T-cell (primary cell): ENCODE data around the gene CDH13. TPM values are rescaled to one million over a fixed set of nuclear protein-coding genes. Genes with fewer than 3 reads are reported as not detected.

ENCODE experiments used
- ATAC-seq, 4 experiments: fragments of 200-7000 bp in 3 of 4; fragments of 150-1000 bp in 1 of 4; cut with Tn5 transposase; replicated peaks in 1 of 4; 1 replicate in 3 of 4; 2 replicates in 1 of 4; pipeline ENCODE4 v1.10.0; 2021; ENCODE audit warnings: moderate library complexity in 3 of 4, mild to moderate bottlenecking in 2 of 4, moderate number of reproducible peaks in 1 of 4
- CTCF ChIA-PET, 2 donors: fragments of 300-600 bp; sonication (Branson Sonifier 250); formaldehyde crosslinking; loops; one replicate each; lab custom pipeline; 2022; ENCODE audit warnings: antibody characterized with exemption in 2 of 2; lab: Charles Lee
- POLR2A ChIA-PET, 2 donors: fragments of 300-600 bp; sonication (Branson Sonifier 250); formaldehyde crosslinking; loops; one replicate each; lab custom pipeline; 2022; ENCODE audit warnings: antibody characterized with exemption in 2 of 2; lab: Charles Lee
- DNase-seq, 35 experiments: peaks; one replicate each; pipeline versions ENCODE4 v3.0.0 to v3.0.0-alpha.2; 2013 to 2023
- H3K27ac ChIP-seq: one replicate; pipeline ENCODE4 v1.5.1; 2013; ENCODE audit warnings: low read length
- H3K27me3 ChIP-seq, 2 experiments: replicated peaks in 1 of 2; 1 replicate in 1 of 2; 2 replicates in 1 of 2; pipeline versions ENCODE4 v1.6.1 to v1.7.0; 2013; ENCODE audit warnings: low read length in 1 of 2, mixed read lengths in 1 of 2; ENCODE audit not compliant: control insufficient read depth in 2 of 2, insufficient read depth in 2 of 2; ENCODE audit errors: extremely low read depth in 1 of 2
- H3K36me3 ChIP-seq, 2 donors: 1 replicate in 1 of 2; 2 replicates in 1 of 2; pipeline versions ENCODE4 v1.6.1 to v1.7.0; 2013; ENCODE audit warnings: low read length in 1 of 2; ENCODE audit not compliant: control insufficient read depth in 2 of 2, insufficient read depth in 1 of 2; ENCODE audit errors: extremely low read depth in 1 of 2
- H3K4me1 ChIP-seq, 2 experiments: 1 replicate in 1 of 2; 2 replicates in 1 of 2; pipeline versions ENCODE4 v1.6.1 to v1.7.0; 2013; ENCODE audit warnings: low read length in 2 of 2, mixed read lengths in 1 of 2; ENCODE audit not compliant: insufficient read depth in 2 of 2, control insufficient read depth in 1 of 2; ENCODE audit errors: extremely low read depth in 1 of 2
- H3K4me3 ChIP-seq, 2 donors: 1 replicate in 1 of 2; 2 replicates in 1 of 2; pipeline versions ENCODE4 v1.5.1 to v1.7.0; 2013; ENCODE audit warnings: mild to moderate bottlenecking in 2 of 2, low read length in 1 of 2, moderate library complexity in 1 of 2; ENCODE audit not compliant: control insufficient read depth in 1 of 2; ENCODE audit errors: extremely low read depth in 1 of 2
- H3K9me3 ChIP-seq: 2 replicates; pipeline ENCODE4 v1.7.0; 2013
- H3K27ac Mint-ChIP-seq, 2 donors: one replicate each; pipeline ENCODE4 v1.8.0; 2020 to 2021; ENCODE audit warnings: mild to moderate bottlenecking in 2 of 2, mixed read lengths in 2 of 2
- H3K27me3 Mint-ChIP-seq, 2 donors: one replicate each; pipeline ENCODE4 v1.8.0; 2021 to 2022; ENCODE audit warnings: mixed read lengths in 2 of 2
- H3K36me3 Mint-ChIP-seq: one replicate; pipeline ENCODE4 v1.8.0; 2021; ENCODE audit warnings: mixed read lengths
- H3K4me1 Mint-ChIP-seq, 3 donors: one replicate each; pipeline ENCODE4 v1.8.0; 2020 to 2022; ENCODE audit warnings: mixed read lengths in 3 of 3, mild to moderate bottlenecking in 1 of 3
- H3K4me3 Mint-ChIP-seq, 3 donors: one replicate each; pipeline ENCODE4 v1.8.0; 2020 to 2022; ENCODE audit warnings: mild to moderate bottlenecking in 3 of 3, mixed read lengths in 3 of 3, moderate library complexity in 3 of 3
- H3K9me3 Mint-ChIP-seq, 3 donors: one replicate each; pipeline ENCODE4 v1.8.0; 2020 to 2022; ENCODE audit warnings: mixed read lengths in 3 of 3
- WGBS: methylation state at CpG from one replicate; pipeline ENCODE4 v1.1.5; 2013; ENCODE audit warnings: missing lambda C conversion rate; ENCODE audit not compliant: insufficient coverage; 5-methylcytosine and 5-hydroxymethylcytosine counted together
- total RNA-seq, 35 experiments: library from RNA in 6 of 35; stranded (reverse) in 6 of 35; fragments of 120-200 nt in 1 of 35; gene quantifications; one replicate each; pipeline versions ENCODE4 v1.2.1 to v1.2.4 and lab custom pipeline; 2013 to 2026

The CDH13 gene
- total RNA-seq, 5 donors from 2014 or later (not counting 1 experiment from before 2014, with no cell fraction given) = not detected

GRCh38 chr16:83538707-83539106 is 911.9 kb downstream of the CDH13 start:
- CTCF ChIA-PET = no interaction called here
- H3K27ac Mint-ChIP-seq = no peak overlapping the region
- no peak overlapping the region for H3K27ac ChIP-seq

GRCh38 chr16:83539736-83540490 is 913.1 kb downstream of the CDH13 start:
- Mint-ChIP-seq H3K27me3 (no peaks in the 10 kb centered on the region), H3K9me3 (peaks cover 0 to 14% (median 8%) of the 10 kb centered on the region in 3 donors), H3K4me3 (no peak overlapping the region), H3K36me3 (no peaks in the 10 kb centered on the region), H3K4me1 (no peaks in the 10 kb centered on the region), H3K27ac (no peak overlapping the region)
- ChIA-PET CTCF (no interaction called here), POLR2A (no interaction called here)
- no peak overlapping the region for H3K27ac ChIP-seq
- H3K4me1 ChIP-seq = no peaks in the 10 kb centered on the region
- no peak for ATAC-seq
- no peaks in the 10 kb centered on the region for H3K27me3 ChIP-seq
- H3K36me3 ChIP-seq = no peaks in the 10 kb centered on the region
- no peak overlapping the region for H3K4me3 ChIP-seq
- WGBS = 83% methylated on average over 8 of the region's 12 CpGs
- no peak for DNase-seq
- no peaks in the 10 kb centered on the region for H3K9me3 ChIP-seq

More at GRCh38 chr16:83538707-83539106, 911.9 kb downstream of the CDH13 start:
- no peak for ATAC-seq
- Mint-ChIP-seq H3K27me3 (no peaks in the 10 kb centered on the region), H3K36me3 (no peaks in the 10 kb centered on the region), H3K9me3 (peaks cover 0 to 12% (median 8%) of the 10 kb centered on the region in 3 donors), H3K4me3 (no peak overlapping the region), H3K4me1 (no peaks in the 10 kb centered on the region)
- Histone ChIP-seq H3K36me3 (no peaks in the 10 kb centered on the region), H3K4me3 (no peak overlapping the region), H3K27me3 (no peaks in the 10 kb centered on the region), H3K4me1 (no peaks in the 10 kb centered on the region), H3K9me3 (no peaks in the 10 kb centered on the region)
- POLR2A ChIA-PET = no interaction called here
- DNase-seq = no peak
- WGBS = no CpG with 5 or more reads among the region's 2 CpGs

GRCh38 chr16:83541231-83541630 is 914.5 kb downstream of the CDH13 start:
- Mint-ChIP-seq H3K27ac (no peak overlapping the region), H3K4me3 (no peak overlapping the region), H3K27me3 (no peaks in the 10 kb centered on the region), H3K36me3 (no peaks in the 10 kb centered on the region), H3K4me1 (no peaks in the 10 kb centered on the region), H3K9me3 (peaks cover 0 to 8% (median 5%) of the 10 kb centered on the region in 3 donors)
- Histone ChIP-seq H3K27ac (no peak overlapping the region), H3K4me1 (no peaks in the 10 kb centered on the region), H3K36me3 (no peaks in the 10 kb centered on the region), H3K27me3 (no peaks in the 10 kb centered on the region), H3K4me3 (no peak overlapping the region), H3K9me3 (no peaks in the 10 kb centered on the region)
- DNase-seq (no peak), ATAC-seq (no peak)
- no CpG with 5 or more reads among the region's 1 CpG for WGBS
- ChIA-PET CTCF (no interaction called here), POLR2A (no interaction called here)

- H3K27ac Mint-ChIP-seq = no peak overlapping the region
- ATAC-seq (no peak), DNase-seq (no peak)
- H3K36me3 Mint-ChIP-seq = no peaks in the 10 kb centered on the region
- Histone ChIP-seq H3K36me3 (no peaks in the 10 kb centered on the region), H3K27me3 (no peaks in the 10 kb centered on the region), H3K4me3 (no peak overlapping the region), H3K27ac (no peak overlapping the region), H3K4me1 (no peaks in the 10 kb centered on the region), H3K9me3 (no peaks in the 10 kb centered on the region)
- no peaks in the 10 kb centered on the region for H3K27me3 Mint-ChIP-seq
- ChIA-PET CTCF (no interaction called here), POLR2A (no interaction called here)
- 81% methylated on average over 5 of the region's 5 CpGs for WGBS
- no peaks in the 10 kb centered on the region for H3K4me1 Mint-ChIP-seq
- peaks cover 2 to 8% (median 6%) of the 10 kb centered on the region in 3 donors for H3K9me3 Mint-ChIP-seq
- no peak overlapping the region for H3K4me3 Mint-ChIP-seq
Observed at GRCh38 chr16:83542491-83542890, 915.7 kb downstream of the CDH13 start.

GRCh38 chr16:83549316-83550182 is 922.8 kb downstream of the CDH13 start:
- H3K4me3 Mint-ChIP-seq = no peak overlapping the region
- no peak for ATAC-seq
- Histone ChIP-seq H3K9me3 (no peaks in the 10 kb centered on the region), H3K27me3 (no peaks in the 10 kb centered on the region), H3K36me3 (no peaks in the 10 kb centered on the region), H3K27ac (no peak overlapping the region), H3K4me3 (no peak overlapping the region), H3K4me1 (no peaks in the 10 kb centered on the region)
- H3K9me3 Mint-ChIP-seq = peaks cover 8 to 11% (median 9%) of the 10 kb centered on the region in 3 donors
- H3K27me3 Mint-ChIP-seq = no peaks in the 10 kb centered on the region
- H3K36me3 Mint-ChIP-seq = no peaks in the 10 kb centered on the region
- CTCF ChIA-PET = interaction anchor here in 1 of 2 donors (0.6 kb wide), 1 partner anchor 1558 kb away, joined by 6 read pairs; no protein-coding TSS in a partner anchor
- no peak for DNase-seq
- H3K4me1 Mint-ChIP-seq = no peaks in the 10 kb centered on the region
- 62% methylated on average over 9 of the region's 13 CpGs for WGBS
- no peak overlapping the region for H3K27ac Mint-ChIP-seq
- POLR2A ChIA-PET = no interaction called here

GRCh38 chr16:83550183-83550569 is 923.4 kb downstream of the CDH13 start:
- 48% methylated on average over 2 of the region's 4 CpGs for WGBS
- no peaks in the 10 kb centered on the region for H3K27me3 ChIP-seq
- no peak for DNase-seq
- H3K9me3 Mint-ChIP-seq = peaks cover 8 to 11% (median 9%) of the 10 kb centered on the region in 3 donors
- no peak overlapping the region for H3K27ac Mint-ChIP-seq
- no peaks in the 10 kb centered on the region for H3K4me1 Mint-ChIP-seq
- H3K27me3 Mint-ChIP-seq = no peaks in the 10 kb centered on the region
- no peaks in the 10 kb centered on the region for H3K9me3 ChIP-seq
- no peak overlapping the region for H3K4me3 Mint-ChIP-seq
- H3K4me3 ChIP-seq = no peak overlapping the region
- ATAC-seq = no peak
- no peak overlapping the region for H3K27ac ChIP-seq
- ChIA-PET CTCF (no interaction called here), POLR2A (no interaction called here)
- no peaks in the 10 kb centered on the region for H3K36me3 Mint-ChIP-seq
- no peaks in the 10 kb centered on the region for H3K36me3 ChIP-seq
- H3K4me1 ChIP-seq = no peaks in the 10 kb centered on the region
